T-helper 1 cell treated with Interleukin-12 subunit alpha and Interleukin-12 subunit beta and Interleukin-4 antibody, amounts not matched to agents 30 μg/mL and 1 μg/mL, for 36 hours (primary cell): Measurements from ENCODE around the gene ZC3H6.

Experiments used
- H3K27ac Mint-ChIP-seq: one replicate; pipeline ENCODE4 v1.8.0; 2021; ENCODE audit warnings: mild to moderate bottlenecking, mixed read lengths
- H3K27me3 Mint-ChIP-seq: one replicate; pipeline ENCODE4 v1.8.0; 2021; ENCODE audit warnings: low read depth, mixed read lengths
- H3K36me3 Mint-ChIP-seq: one replicate; pipeline ENCODE4 v1.8.0; 2021; ENCODE audit warnings: low read depth, mixed read lengths
- H3K4me1 Mint-ChIP-seq: one replicate; pipeline ENCODE4 v1.8.0; 2021; ENCODE audit warnings: low read depth, mixed read lengths
- H3K4me3 Mint-ChIP-seq: one replicate; pipeline ENCODE4 v1.8.0; 2021; ENCODE audit warnings: mild to moderate bottlenecking, moderate library complexity, mixed read lengths
- H3K9me3 Mint-ChIP-seq: one replicate; pipeline ENCODE4 v1.8.0; 2021; ENCODE audit warnings: mixed read lengths

Gene ZC3H6

GRCh38 chr2:112296407-112296806, 21.0 kb downstream of the ZC3H6 start:
- Mint-ChIP-seq H3K4me3 (no peak overlapping the region), H3K4me1 (peaks cover 2% of the 10 kb centered on the region), H3K27me3 (no peaks in the 10 kb centered on the region), H3K27ac (no peak overlapping the region), H3K9me3 (no peaks in the 10 kb centered on the region), H3K36me3 (peaks cover 2% of the 10 kb centered on the region)

DNA sequence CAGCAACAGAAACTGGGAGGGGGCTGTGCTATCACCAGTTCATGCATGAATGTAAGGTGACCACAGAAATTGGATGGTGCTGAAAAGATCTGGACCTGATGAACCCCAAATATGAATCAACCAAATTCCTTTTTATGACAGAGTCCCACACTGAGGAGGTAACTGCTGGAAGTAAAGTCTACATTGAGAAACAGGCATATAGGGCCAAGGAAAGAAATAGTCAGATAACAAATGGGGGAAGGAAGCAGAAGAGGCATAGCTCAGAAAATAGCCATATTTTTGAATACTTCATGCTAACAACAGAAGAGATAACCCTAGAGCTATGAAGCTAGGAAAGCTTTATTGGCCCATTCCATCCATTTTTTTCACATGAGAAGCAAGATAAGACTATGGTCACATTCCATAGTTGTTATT, 25.8 kb downstream of the ZC3H6 start:
- Mint-ChIP-seq H3K36me3 (peaks cover 14% of the 10 kb centered on the region), H3K4me3 (no peak overlapping the region), H3K27me3 (no peaks in the 10 kb centered on the region), H3K4me1 (peaks cover 6% of the 10 kb centered on the region), H3K9me3 (no peaks in the 10 kb centered on the region), H3K27ac (no peak overlapping the region)

DNA sequence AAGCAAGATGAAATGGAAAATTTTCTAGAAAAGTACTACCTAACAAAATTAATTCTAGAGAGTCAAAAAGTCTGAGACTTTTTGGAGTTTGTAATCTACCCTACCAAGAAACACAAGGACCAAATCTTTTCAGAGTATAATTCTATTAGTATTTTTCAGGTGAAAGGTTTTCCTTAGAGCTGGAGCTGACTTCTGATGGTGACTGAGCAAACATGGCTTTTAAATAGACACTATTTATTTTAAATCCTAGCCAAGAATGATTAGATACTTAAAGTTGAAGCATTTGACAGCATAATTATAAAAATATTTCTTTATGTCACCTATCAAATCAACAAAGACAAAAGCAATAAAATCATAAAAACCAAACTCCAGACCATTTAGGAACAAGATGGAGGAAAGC, 26.6 kb downstream of the ZC3H6 start:
- no peak overlapping the region for H3K27ac Mint-ChIP-seq
- peaks cover 3% of the 10 kb centered on the region for H3K4me1 Mint-ChIP-seq
- peaks cover 14% of the 10 kb centered on the region for H3K36me3 Mint-ChIP-seq
- no peaks in the 10 kb centered on the region for H3K27me3 Mint-ChIP-seq
- H3K9me3 Mint-ChIP-seq: no peaks in the 10 kb centered on the region
- no peak overlapping the region for H3K4me3 Mint-ChIP-seq

- H3K36me3 Mint-ChIP-seq: peaks cover 19% of the 10 kb centered on the region
- H3K4me1 Mint-ChIP-seq: peaks cover 3% of the 10 kb centered on the region
- no peaks in the 10 kb centered on the region for H3K27me3 Mint-ChIP-seq
- H3K4me3 Mint-ChIP-seq: no peak overlapping the region
- no peaks in the 10 kb centered on the region for H3K9me3 Mint-ChIP-seq
- no peak overlapping the region for H3K27ac Mint-ChIP-seq
Measured at GRCh38 chr2:112304298-112304941, 29.0 kb downstream of the ZC3H6 start.

- Mint-ChIP-seq H3K9me3 (no peaks in the 10 kb centered on the region), H3K27me3 (no peaks in the 10 kb centered on the region), H3K4me3 (no peak overlapping the region), H3K27ac (no peak overlapping the region), H3K36me3 (peaks cover 17% of the 10 kb centered on the region), H3K4me1 (peaks cover 3% of the 10 kb centered on the region)
Measured at GRCh38 chr2:112305132-112305531, 29.7 kb downstream of the ZC3H6 start.

DNA sequence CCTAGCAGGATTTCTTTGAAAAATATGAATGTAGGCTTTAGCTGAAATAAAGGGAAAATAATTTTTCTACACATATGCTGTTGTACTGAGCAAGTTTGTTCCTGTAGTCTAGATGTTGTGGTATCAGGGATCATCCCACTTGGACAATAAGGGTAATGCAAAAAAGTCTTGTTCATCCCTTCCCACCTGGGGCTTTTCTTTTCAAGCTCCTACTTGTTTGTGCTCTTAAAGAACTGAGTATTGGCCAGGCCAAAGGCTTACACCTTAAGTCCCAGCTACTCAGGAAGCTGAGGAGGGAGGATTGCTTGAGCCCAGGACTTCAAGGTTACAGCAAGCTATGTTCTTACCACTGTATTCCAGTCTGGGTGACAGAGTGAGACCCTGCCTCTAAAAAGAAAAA, 35.5 kb downstream of the ZC3H6 start:
- Mint-ChIP-seq H3K27me3 (no peaks in the 10 kb centered on the region), H3K4me1 (no peaks in the 10 kb centered on the region), H3K9me3 (no peaks in the 10 kb centered on the region), H3K4me3 (no peak overlapping the region), H3K36me3 (peaks cover 8% of the 10 kb centered on the region), H3K27ac (no peak overlapping the region)

DNA sequence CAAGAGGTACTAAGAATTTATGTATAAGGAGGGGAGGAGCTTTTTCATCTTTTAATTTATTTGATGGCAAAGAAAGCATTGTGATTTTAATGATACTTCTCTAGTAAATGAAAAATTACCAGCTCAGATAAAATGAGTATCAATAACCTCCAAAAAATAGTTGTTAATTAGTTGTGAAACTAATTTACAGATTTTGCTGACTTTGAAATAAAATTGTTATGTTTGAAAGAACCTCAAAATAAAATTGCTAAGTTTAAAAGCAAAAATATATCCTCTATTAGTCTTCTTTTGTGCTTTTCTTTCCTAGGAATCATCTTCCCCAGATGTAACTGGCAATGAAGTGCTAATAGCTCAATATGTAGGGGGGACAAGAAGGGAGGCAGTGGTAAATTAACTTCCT, 36.5 kb downstream of the ZC3H6 start:
- Mint-ChIP-seq H3K27ac (no peak overlapping the region), H3K4me3 (no peak overlapping the region), H3K4me1 (no peaks in the 10 kb centered on the region), H3K27me3 (no peaks in the 10 kb centered on the region), H3K9me3 (no peaks in the 10 kb centered on the region), H3K36me3 (peaks cover 8% of the 10 kb centered on the region)

- no peaks in the 10 kb centered on the region for H3K9me3 Mint-ChIP-seq
- H3K4me1 Mint-ChIP-seq: no peaks in the 10 kb centered on the region
- no peak overlapping the region for H3K4me3 Mint-ChIP-seq
- no peak overlapping the region for H3K27ac Mint-ChIP-seq
- H3K27me3 Mint-ChIP-seq: no peaks in the 10 kb centered on the region
- H3K36me3 Mint-ChIP-seq: peaks cover 3% of the 10 kb centered on the region
Measured at GRCh38 chr2:112312821-112313220, 37.4 kb downstream of the ZC3H6 start.

DNA sequence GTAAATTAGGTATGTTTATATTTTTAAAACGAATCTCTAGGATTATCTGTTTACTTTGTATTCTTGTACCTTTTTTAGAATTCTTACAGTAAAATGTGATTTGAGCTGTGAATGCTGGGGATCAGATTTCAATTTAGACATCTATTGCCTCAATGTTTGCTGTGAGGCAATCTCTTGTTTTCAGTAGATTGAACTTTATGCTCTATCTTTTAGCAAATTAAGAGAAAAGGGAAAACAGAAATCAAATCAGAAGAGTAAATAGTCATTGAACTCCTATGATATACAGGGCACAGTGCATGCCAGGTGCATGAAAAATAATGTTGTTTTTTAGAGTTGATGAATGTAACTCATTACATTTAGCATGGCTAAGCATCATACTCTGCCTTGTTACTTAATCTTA, 39.5 kb downstream of the ZC3H6 start:
- Mint-ChIP-seq H3K4me3 (no peak overlapping the region), H3K36me3 (peaks cover 3% of the 10 kb centered on the region), H3K27me3 (no peaks in the 10 kb centered on the region), H3K27ac (no peak overlapping the region), H3K9me3 (no peaks in the 10 kb centered on the region), H3K4me1 (no peaks in the 10 kb centered on the region)

DNA sequence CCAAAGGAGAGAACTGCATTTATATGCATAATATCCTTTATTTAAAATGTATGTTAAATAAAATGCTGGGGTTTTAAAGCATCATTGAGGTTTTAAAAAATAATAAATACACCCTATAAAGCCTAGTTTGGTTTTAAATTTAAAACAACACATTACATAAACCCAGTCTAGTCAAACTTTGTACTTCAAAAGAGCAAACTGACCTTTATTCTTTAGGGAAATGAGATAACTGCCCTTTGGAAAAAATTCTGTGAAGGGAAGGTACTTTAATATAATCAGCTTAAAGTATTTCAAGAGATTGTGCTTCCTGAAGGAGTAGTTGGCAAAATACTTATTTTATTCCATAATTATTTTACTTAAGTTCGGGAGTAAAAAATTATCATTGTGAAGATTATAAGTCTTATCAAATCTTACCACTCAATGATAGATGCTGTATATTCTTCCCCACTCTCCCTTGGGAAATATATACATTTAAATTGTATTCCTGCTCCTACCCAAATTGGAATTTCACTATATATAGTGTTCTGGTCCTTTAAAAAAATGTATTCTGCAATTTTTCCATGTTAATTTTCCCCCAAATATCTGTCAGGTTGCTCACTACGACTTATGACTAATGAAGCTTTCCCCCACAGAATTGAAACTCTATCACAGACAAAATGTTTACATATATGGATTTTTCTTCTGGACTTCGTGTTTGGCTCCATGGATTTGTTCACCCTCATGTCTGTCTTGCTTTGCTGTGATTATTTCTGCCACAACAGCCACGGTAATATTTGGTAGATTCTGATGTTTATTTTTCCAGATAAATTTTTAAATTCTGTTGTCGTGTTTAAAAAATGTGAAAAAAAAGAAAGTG, 42.1 kb downstream of the ZC3H6 start:
- Mint-ChIP-seq H3K4me3 (no peak overlapping the region), H3K27ac (no peak overlapping the region), H3K36me3 (peaks cover under 1% of the 10 kb centered on the region)

GRCh38 chr2:112318515-112318914, 43.1 kb downstream of the ZC3H6 start:
- no peak overlapping the region for H3K27ac Mint-ChIP-seq
- H3K27me3 Mint-ChIP-seq: no peaks in the 10 kb centered on the region
- no peak overlapping the region for H3K4me3 Mint-ChIP-seq
- no peaks in the 10 kb centered on the region for H3K9me3 Mint-ChIP-seq
- H3K4me1 Mint-ChIP-seq: no peaks in the 10 kb centered on the region
- no peaks in the 10 kb centered on the region for H3K36me3 Mint-ChIP-seq

More for the DNA sequence above, 42.1 kb downstream of the ZC3H6 start:
- H3K4me1 Mint-ChIP-seq: no peaks in the 10 kb centered on the region
- no peaks in the 10 kb centered on the region for H3K9me3 Mint-ChIP-seq
- no peaks in the 10 kb centered on the region for H3K27me3 Mint-ChIP-seq

- H3K9me3 Mint-ChIP-seq: no peaks in the 10 kb centered on the region
- no peaks in the 10 kb centered on the region for H3K36me3 Mint-ChIP-seq
- no peaks in the 10 kb centered on the region for H3K4me1 Mint-ChIP-seq
- no peak overlapping the region for H3K4me3 Mint-ChIP-seq
- H3K27me3 Mint-ChIP-seq: no peaks in the 10 kb centered on the region
- no peak overlapping the region for H3K27ac Mint-ChIP-seq
Measured at GRCh38 chr2:112321375-112322320, 46.3 kb downstream of the ZC3H6 start.

DNA sequence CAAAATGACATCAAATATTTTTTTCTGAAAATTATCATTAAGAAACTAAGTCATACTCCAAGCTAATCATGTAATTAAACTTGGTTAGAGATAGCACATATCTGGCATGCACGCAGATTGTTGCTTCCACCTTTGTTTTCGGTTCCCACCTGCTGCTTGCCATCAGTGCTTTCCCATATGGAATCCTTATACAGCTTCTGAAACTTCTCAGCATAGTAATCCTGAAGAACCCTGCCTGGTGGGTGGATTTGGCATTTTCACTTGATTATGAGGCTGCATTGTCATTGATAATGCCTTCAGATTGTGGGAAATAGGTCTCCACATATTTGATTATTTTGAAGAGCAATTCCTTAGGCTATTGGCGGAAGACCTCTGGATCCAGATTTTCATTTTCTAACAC, 47.5 kb downstream of the ZC3H6 start:
- H3K9me3 Mint-ChIP-seq: peaks cover 3% of the 10 kb centered on the region
- no peak overlapping the region for H3K4me3 Mint-ChIP-seq
- no peaks in the 10 kb centered on the region for H3K27me3 Mint-ChIP-seq
- no peaks in the 10 kb centered on the region for H3K4me1 Mint-ChIP-seq
- peaks cover 5% of the 10 kb centered on the region for H3K36me3 Mint-ChIP-seq
- H3K27ac Mint-ChIP-seq: no peak overlapping the region

DNA sequence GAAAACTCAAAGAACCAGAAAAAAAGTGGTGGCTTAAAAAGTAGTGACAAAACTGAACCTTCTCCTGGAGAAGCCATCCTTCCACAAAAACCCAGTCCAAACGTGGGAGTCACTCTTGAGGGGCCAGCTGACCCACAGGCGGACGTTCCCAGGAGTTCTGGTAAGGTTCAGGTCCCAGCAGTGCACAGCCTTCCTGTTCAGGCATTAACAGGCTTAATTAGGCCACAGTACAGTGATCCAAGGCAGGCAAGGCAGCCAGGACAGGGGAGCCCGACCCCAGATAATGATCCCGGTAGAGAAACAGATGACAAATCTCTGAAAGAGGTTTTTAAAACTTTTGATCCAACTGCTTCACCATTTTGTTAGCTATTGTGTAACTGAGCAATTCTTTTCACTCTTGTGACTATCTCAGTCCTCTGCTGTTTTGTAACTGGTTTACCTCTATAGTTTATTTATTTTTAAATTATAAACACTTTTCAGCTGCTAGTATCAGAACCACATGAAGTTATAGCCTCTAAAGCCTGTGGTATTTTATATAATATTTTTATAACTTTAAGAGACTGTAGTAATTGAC, 56.8 kb downstream of the ZC3H6 start:
- H3K36me3 Mint-ChIP-seq: peaks cover 4% of the 10 kb centered on the region
- H3K9me3 Mint-ChIP-seq: no peaks in the 10 kb centered on the region
- H3K4me3 Mint-ChIP-seq: no peak overlapping the region
- no peaks in the 10 kb centered on the region for H3K27me3 Mint-ChIP-seq
- no peaks in the 10 kb centered on the region for H3K4me1 Mint-ChIP-seq
- H3K27ac Mint-ChIP-seq: no peak overlapping the region
